ENCODE data around the gene TDO2.
"Not testable (repeated sequence)": the region's sequence is repeated elsewhere in the genome, so short reads cannot be mapped to it uniquely, and the experiment has no call there.

TDO2 gene

GRCh38 chr4:155906554-155907247, 3.2 kb downstream of the TDO2 start:
- DNase-seq (ENCODE audit: insufficient read length, low spot score) = peak; percentile 58
- peak; percentile 23 for FAIRE-seq

DNA sequence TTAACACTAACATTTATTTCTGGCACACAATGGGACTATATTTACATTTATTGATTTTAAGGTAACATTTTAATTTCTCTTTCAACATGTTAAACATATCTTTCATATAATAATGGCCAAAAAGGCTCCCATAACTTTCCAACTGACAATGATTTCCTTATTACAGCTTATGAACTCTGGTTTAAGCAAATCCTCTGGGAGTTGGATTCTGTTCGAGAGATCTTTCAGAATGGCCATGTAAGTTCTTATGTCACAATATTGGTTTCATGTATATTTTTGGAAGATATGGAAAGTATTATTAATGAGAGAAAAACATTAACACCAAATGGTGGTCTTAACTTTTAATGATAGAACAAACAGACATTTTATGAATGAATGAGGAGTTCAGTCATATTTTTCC, 4.1 kb downstream of the TDO2 start:
- no peak for FAIRE-seq
- no peak for DNase-seq (ENCODE audit: insufficient read length, low spot score)

DNA sequence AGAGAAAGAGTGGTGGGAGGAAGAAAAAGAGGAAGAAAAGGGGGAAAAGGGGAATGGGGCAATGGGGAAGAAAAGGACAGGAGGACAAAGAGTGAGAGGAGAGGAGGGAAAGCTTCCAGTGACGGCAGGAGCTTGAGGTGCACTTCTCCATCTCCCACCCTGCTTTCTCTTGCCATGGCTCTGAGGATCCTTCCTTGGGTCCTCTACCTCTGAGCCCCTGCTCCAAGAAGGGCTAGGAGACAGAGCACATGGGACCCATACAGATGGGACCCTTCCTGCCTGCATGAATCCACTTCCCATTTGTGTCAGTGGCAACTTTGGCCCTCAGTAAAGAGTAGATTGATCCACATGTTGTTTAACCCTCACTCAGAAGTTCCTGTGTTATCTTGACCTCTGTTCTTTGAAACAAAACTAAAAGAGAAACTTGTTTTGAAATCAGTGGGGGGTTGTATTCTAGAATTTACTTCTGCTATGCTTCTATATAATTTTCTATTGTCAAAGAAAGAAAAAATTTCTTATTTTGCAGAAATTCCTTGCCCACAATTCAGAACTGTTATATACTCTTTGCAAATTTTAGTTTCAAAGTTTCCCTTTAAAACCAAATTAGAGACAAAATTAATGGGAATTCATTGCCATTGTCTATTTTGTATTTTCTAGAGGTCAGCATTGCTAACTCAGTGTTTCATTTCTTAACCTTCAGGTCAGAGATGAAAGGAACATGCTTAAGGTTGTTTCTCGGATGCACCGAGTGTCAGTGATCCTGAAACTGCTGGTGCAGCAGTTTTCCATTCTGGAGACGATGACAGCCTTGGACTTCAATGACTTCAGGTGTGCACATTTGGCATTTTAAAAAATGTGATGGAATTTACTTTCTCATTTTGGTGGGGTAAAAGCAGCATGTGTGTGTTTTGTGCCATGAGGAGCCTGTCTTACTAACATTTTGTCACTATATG, 5.0 kb downstream of the TDO2 start:
- FAIRE-seq (no peak), DNase-seq (ENCODE audit: insufficient read length, low spot score) (no peak)

- no peak for FAIRE-seq
- DNase-seq (ENCODE audit: insufficient read length, low spot score) = no peak
These were observed 6.2 kb downstream of the TDO2 start for GRCh38 chr4:155909615-155910226.

DNA sequence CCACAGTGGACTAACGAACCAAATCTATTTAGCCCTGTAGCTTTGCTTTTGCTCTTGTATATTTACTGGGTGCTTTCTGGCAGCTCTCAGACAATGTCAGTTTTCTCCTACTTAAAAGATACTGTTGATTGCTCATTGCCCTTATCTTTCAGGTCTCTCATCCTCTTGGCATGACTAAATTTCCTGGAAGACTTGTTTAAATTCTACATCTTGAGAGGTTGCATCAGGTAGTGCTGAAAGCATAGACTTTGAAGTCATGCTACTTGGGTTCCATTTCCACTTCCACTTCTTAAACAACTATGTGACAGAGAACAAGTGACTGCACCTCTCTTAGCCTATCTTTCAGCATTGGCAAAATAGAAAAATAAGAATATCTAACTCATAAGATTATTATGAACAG, 8.4 kb downstream of the TDO2 start:
- FAIRE-seq = no peak

DNA sequence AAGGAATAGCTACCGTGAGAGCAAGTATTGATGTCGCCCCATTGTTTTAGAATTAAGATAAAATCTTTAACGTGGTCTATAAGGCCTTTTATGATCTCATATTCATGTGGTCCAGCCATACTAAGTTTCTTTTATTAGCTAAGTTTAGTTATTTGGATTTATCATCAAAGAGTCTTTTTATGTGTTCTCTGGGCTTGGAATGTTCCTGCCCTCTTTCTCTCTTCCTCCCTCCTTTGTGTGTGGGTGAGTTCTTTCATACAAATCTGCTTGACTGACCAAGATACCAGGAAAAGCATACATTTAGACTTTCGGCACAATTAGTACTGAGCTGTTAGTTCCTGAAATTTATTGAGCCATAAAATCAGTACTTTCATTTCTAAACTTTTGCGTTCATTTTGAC, 11.3 kb downstream of the TDO2 start:
- DNase-seq (ENCODE audit: insufficient read length, low spot score) = no peak
- FAIRE-seq = no peak

More for the DNA sequence above, 8.4 kb downstream of the TDO2 start:
- no peak for DNase-seq (ENCODE audit: insufficient read length, low spot score)

GRCh38 chr4:155921597-155921996, 18.1 kb downstream of the TDO2 start:
- FAIRE-seq (no peak), DNase-seq (ENCODE audit: insufficient read length, low spot score) (no peak)

- FAIRE-seq = no peak
These were observed 21.1 kb downstream of the TDO2 start for GRCh38 chr4:155924637-155925036.

GRCh38 chr4:155929833-155930232, 26.3 kb downstream of the TDO2 start:
- FAIRE-seq = no peak
- no peak for DNase-seq (ENCODE audit: insufficient read length, low spot score)

More at GRCh38 chr4:155924637-155925036, 21.1 kb downstream of the TDO2 start:
- DNase-seq (ENCODE audit: insufficient read length, low spot score) = no peak

GRCh38 chr4:155930330-155930729, 26.8 kb downstream of the TDO2 start:
- DNase-seq (ENCODE audit: insufficient read length, low spot score) (no peak), FAIRE-seq (no peak)

DNA sequence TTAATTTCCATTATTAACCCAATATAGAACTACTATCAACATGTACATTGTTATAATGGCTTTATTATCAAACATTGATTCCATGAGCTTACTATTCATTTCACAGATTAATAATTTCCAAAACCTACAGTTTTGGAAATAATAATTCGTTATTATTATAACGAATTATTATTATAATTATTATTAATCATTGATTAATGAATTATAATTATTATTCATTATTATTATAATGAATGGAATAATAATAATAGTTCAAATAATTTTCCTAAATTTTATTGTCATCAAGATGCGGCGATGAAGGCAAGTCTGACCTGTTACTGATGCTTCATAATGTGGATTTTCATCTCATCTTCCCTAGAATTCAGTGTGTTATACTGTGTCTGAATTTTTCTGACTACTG, 28.1 kb downstream of the TDO2 start:
- DNase-seq (ENCODE audit: insufficient read length, low spot score) (no peak), FAIRE-seq (no peak)

DNA sequence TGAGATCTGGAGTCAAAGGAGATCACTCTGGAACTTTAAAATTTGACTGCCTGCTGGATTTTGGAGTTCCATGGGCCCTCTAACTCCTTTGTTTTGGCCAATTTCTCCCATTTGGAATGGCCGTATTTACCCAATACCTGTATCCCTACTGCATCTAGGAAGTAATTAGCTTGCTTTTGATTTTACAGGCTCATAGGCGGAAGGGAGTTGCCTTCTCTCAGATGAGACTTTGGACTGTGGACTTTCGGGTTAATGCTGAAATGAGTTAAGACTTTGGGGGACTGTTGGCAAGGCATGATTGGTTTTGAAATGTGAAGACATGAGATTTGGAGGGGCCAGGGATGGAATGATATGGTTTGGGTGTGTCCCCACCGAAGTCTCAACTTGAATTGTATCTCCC, 31.1 kb downstream of the TDO2 start:
- not testable (repeated sequence) for FAIRE-seq

GRCh38 chr4:155935389-155935986, 32.0 kb downstream of the TDO2 start:
- FAIRE-seq = no peak

More for the DNA sequence above, 31.1 kb downstream of the TDO2 start:
- DNase-seq (ENCODE audit: insufficient read length, low spot score) = not testable (repeated sequence)

DNA sequence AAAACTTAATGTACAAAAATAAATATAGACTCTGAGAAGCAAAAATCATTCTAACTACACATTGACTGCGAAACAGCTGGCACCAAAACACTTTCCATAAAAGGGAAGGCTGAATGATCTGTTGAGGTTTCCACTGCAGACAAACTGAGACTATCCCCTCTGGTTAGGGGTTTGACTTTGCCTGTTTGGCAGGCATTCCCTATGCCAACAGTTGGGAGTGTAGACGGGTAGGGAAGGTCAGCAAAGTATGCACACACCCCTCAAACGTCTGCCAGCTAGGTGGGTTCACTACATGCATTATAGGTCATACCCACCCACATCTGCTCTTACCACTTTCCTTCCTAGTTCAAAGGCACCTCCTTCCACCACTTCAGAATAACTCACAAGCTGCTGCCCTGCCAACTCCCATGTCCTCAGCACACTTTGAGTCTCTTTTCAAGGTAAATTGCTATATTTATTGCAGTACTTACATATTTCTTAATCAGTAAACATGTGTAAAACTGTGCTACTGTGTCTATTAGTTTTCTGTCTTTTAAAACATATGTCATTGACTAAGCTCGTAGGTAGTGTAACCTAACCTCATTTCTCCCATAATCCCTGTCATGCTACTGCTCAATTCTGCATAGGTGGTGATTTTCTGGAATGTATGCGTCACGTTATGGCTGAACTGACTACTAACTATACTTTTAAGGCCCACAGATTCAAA, 37.7 kb downstream of the TDO2 start:
- FAIRE-seq = no peak
- no peak for DNase-seq (ENCODE audit: insufficient read length, low spot score)

More at GRCh38 chr4:155935389-155935986, 32.0 kb downstream of the TDO2 start:
- no peak for DNase-seq (ENCODE audit: insufficient read length, low spot score)

- no peak for DNase-seq (ENCODE audit: insufficient read length, low spot score)
- FAIRE-seq = no peak
These were observed 38.3 kb downstream of the TDO2 start for GRCh38 chr4:155941820-155942219.

DNA sequence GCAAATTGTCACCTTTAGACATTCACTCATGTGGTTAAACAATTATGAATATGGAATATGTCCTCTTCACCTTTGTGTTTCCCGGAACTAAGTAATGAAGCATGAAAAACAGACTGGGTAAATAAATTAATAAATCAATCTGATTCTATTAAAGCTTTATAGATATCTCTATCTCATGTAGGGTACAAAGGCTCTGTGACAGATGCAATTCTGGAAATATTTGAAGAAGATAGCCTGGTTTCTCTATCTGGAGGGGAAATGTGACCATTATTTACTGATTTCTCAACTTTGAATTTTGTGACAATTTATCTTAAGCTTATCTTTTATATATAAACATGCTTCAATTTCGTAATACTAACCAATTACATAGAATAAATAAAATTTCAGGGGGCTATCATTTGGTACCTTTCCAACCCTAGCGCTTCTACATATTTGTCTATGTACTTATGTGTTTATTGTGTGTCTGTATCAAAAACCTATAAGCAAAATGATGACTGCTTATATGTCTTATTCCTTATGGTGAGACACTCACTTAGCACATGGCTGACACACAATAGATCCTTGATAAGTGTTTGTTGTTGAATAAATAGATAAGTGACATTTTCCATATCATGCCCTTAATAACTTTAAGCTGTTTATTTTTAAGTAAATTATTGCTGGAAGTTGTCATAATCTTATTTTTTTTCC, 40.3 kb downstream of the TDO2 start:
- FAIRE-seq (no peak), DNase-seq (ENCODE audit: insufficient read length, low spot score) (no peak)

- peak; percentile 17 for DNase-seq (ENCODE audit: insufficient read length, low spot score)
- no peak for FAIRE-seq
These were observed 41.0 kb downstream of the TDO2 start for GRCh38 chr4:155944516-155944915.

GRCh38 chr4:155946486-155946885, 43.0 kb downstream of the TDO2 start:
- no peak for FAIRE-seq
- DNase-seq (ENCODE audit: insufficient read length, low spot score) = peak; percentile 43

DNA sequence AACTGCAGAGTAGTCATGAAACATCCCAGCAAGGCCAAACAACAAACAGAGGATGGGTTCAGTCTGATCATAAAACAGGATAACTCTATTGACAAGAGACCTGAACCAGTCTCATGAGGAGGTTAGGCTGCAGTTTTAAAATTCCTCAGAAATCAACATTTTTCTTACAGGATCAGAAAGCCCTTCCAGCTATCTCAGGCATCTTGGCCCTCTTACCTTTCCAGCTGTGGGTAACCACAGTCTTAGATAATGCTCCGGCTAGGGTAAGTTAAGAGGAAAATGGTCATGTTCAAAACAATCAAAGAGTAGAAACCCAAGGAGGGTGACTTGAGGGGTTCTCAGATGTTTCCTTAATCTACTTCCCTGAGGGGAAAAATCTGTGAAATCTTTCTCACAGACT, 45.0 kb downstream of the TDO2 start:
- FAIRE-seq = no peak
- DNase-seq (ENCODE audit: insufficient read length, low spot score) = no peak

DNA sequence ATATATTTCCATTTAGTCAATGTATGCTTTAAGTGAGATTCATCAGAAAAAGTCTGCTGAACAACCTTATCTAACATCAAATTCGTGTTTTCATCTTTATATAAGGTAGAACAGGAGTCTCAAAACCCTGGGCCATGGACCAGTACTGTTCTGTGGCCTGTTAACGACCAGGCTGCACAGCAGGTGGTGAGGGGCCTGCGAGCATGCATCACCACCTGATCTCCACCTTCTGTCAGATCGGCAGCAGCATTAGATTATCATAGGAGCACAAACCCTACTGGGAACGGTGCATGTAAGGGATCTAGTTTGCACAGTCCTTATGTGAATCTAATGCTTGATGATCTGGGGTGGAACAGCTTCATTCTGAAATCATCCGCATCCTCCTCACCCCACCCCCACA, 47.0 kb downstream of the TDO2 start:
- DNase-seq (ENCODE audit: insufficient read length, low spot score) (no peak), FAIRE-seq (no peak)

All from HTR-8/SVneo (cell line).